Measurements from ENCODE around the gene PPP1R1A.

Gene PPP1R1A

GRCh38 chr12:54589964-54590363 lies 1.5 kb upstream of the PPP1R1A start:
- Histone ChIP-seq H3K27ac (ENCODE audit: low read length) (no peak overlapping the region), H3K4me1 (ENCODE audit: insufficient read depth, low read length) (no peaks in the 10 kb centered on the region), H3K4me2 (ENCODE audit: insufficient read depth, low read length) (no peak overlapping the region), H2AFZ (ENCODE audit: low read depth, low read length) (no peak overlapping the region), H3K36me3 (ENCODE audit: insufficient read depth, low read length) (no peaks in the 10 kb centered on the region), H3K4me3 (ENCODE audit: low read depth in 1 of 2, low read length in 2 of 2) (no peak overlapping the region), H3K9me3 (ENCODE audit: insufficient read depth, low read length, severe bottlenecking) (no peaks in the 10 kb centered on the region), H3K27me3 (ENCODE audit: insufficient read depth, low read length, poor library complexity) (peaks cover 29% of the 10 kb centered on the region), H3K9ac (ENCODE audit: low read depth, low read length) (no peak overlapping the region), H4K20me1 (ENCODE audit: insufficient read depth, low read length) (no peaks in the 10 kb centered on the region), H3K79me2 (ENCODE audit: insufficient read depth, low read length) (no peaks in the 10 kb centered on the region)
- DNase-seq, result no peak
- ATAC-seq (ENCODE audit: insufficient read depth, low read depth), result no peak
- TF ChIP-seq CTCF (IDR thresholded peaks at IDR 0.05; ENCODE audit: borderline replicate concordance, extremely low read depth, low read length, poor library complexity, severe bottlenecking) (no peak), EZH2 (IDR thresholded peaks at IDR 0.05; ENCODE audit: borderline replicate concordance, low read depth, low read length, severe bottlenecking) (no peak)

GRCh38 chr12:54588890-54589267 lies 420 bp upstream of the PPP1R1A start:
- no peaks in the 10 kb centered on the region for H3K79me2 ChIP-seq (ENCODE audit: insufficient read depth, low read length)
- no peaks in the 10 kb centered on the region for H3K36me3 ChIP-seq (ENCODE audit: insufficient read depth, low read length)
- no peak overlapping the region for H3K4me2 ChIP-seq (ENCODE audit: insufficient read depth, low read length)
- H2AFZ ChIP-seq (ENCODE audit: low read depth, low read length), result no peak overlapping the region
- no peak overlapping the region for H3K9ac ChIP-seq (ENCODE audit: low read depth, low read length)
- no peak for DNase-seq
- H4K20me1 ChIP-seq (ENCODE audit: insufficient read depth, low read length), result no peaks in the 10 kb centered on the region
- H3K27ac ChIP-seq (ENCODE audit: low read length), result no peak overlapping the region
- ATAC-seq (ENCODE audit: insufficient read depth, low read depth), result no peak
- no peaks in the 10 kb centered on the region for H3K9me3 ChIP-seq (ENCODE audit: insufficient read depth, low read length, severe bottlenecking)
- H3K4me3 ChIP-seq (ENCODE audit: low read depth in 1 of 2, low read length in 2 of 2), result no peak overlapping the region
- no peak for TF ChIP-seq CTCF (IDR thresholded peaks at IDR 0.05; ENCODE audit: borderline replicate concordance, extremely low read depth, low read length, poor library complexity, severe bottlenecking)
- no peak for TF ChIP-seq EZH2 (IDR thresholded peaks at IDR 0.05; ENCODE audit: borderline replicate concordance, low read depth, low read length, severe bottlenecking)
- H3K27me3 ChIP-seq (ENCODE audit: insufficient read depth, low read length, poor library complexity), result peaks cover 28% of the 10 kb centered on the region
- H3K4me1 ChIP-seq (ENCODE audit: insufficient read depth, low read length), result no peaks in the 10 kb centered on the region

- no peak for DNase-seq
- peaks cover 23% of the 10 kb centered on the region for H3K27me3 ChIP-seq (ENCODE audit: insufficient read depth, low read length, poor library complexity)
Measured at GRCh38 chr12:54587315-54587873, 1.1 kb downstream of the PPP1R1A start.

More at GRCh38 chr12:54587315-54587873, 1.1 kb downstream of the PPP1R1A start:
- H2AFZ ChIP-seq (ENCODE audit: low read depth, low read length), result no peak overlapping the region
- no peaks in the 10 kb centered on the region for H3K36me3 ChIP-seq (ENCODE audit: insufficient read depth, low read length)
- no peaks in the 10 kb centered on the region for H4K20me1 ChIP-seq (ENCODE audit: insufficient read depth, low read length)
- no peak overlapping the region for H3K9ac ChIP-seq (ENCODE audit: low read depth, low read length)
- H3K4me3 ChIP-seq (ENCODE audit: low read depth in 1 of 2, low read length in 2 of 2), result no peak overlapping the region
- H3K9me3 ChIP-seq (ENCODE audit: insufficient read depth, low read length, severe bottlenecking), result no peaks in the 10 kb centered on the region
- ATAC-seq (ENCODE audit: insufficient read depth, low read depth), result no peak
- TF ChIP-seq CTCF (IDR thresholded peaks at IDR 0.05; ENCODE audit: borderline replicate concordance, extremely low read depth, low read length, poor library complexity, severe bottlenecking) (no peak), EZH2 (IDR thresholded peaks at IDR 0.05; ENCODE audit: borderline replicate concordance, low read depth, low read length, severe bottlenecking) (no peak)
- H3K79me2 ChIP-seq (ENCODE audit: insufficient read depth, low read length), result no peaks in the 10 kb centered on the region
- H3K4me1 ChIP-seq (ENCODE audit: insufficient read depth, low read length), result no peaks in the 10 kb centered on the region
- no peak overlapping the region for H3K27ac ChIP-seq (ENCODE audit: low read length)
- no peak overlapping the region for H3K4me2 ChIP-seq (ENCODE audit: insufficient read depth, low read length)

Data from DND-41 (cell line).